CD4-positive, alpha-beta T cell treated with Interleukin-4 for 4 hours (primary cell): Measurements from ENCODE around the gene RGMB.

Source experiments
- DNase-seq: peaks from one replicate; pipeline ENCODE4 v3.0.0-alpha.2; 2020

Gene RGMB

DNA sequence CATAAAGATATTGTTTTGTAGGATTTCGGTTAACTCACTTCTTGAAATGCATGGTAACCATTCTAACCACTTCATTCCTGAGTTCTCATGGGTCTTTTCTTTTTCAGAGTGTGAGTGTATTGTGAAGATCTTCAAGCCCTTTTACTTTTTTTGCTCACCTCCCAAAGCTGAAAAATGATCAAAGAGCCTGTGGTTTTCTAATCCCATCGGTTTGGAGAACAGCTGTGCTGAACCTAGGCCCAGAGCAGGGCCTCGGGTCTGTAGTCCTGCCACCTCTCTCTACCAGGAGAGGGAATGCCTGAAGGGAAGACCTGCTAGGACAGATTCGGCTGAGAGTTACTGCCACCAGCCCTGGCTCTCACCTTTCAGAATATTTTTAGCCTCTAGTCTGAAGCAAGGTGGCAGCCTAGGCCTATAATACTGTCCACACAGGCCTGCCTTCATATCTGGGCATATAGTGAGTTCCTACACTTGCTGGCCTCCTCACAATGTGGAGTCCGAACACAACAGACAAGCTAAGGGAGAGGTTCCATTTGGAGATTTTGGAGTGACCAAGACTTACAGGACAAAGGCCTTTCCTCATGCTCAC, 13.8 kb downstream of the RGMB start:
- DNase-seq = no peak

DNA sequence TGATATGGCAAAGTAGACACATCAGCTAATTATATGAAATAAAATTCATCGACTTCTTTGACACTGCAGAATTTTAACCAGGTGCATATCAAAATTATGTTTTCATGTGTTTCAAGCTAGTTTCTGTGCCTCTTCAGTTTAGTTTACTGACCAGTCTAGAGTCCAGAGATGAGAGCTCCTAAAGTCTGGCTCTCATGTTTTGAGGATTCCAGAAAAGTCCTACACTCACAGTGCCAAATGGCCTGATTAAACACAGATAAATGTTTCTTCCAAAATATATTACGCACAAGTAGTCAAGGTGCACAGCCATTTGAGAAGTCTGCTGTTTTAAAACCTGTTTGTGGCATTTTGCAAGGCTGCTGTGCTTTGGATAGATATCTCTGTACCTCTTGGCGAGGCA, 15.6 kb downstream of the RGMB start:
- DNase-seq = no peak

DNA sequence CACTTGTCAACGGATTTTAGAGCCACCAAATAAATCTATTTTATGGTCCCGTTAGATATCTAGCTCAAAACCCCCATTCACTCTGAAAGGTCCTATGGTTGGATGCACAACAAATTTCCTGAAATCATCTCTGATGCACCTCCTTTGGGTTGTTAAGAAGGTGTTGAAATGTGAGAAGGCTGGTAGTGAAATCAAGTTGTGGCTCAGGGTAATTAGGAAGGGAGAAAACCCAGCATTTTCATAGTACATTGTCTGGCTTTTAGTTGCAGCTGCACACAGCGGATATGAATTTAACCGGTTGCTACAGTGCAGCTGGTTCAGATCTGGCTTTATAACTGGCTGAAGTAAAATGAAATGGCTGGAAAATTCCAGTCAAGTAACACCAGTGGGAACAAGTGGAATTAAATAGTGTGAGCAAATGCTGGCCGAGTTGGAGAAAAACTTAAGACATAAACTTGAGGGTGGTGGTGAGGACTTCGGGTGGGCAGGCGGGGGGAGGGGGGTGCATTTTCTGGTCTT, 17.6 kb downstream of the RGMB start:
- no peak for DNase-seq

DNA sequence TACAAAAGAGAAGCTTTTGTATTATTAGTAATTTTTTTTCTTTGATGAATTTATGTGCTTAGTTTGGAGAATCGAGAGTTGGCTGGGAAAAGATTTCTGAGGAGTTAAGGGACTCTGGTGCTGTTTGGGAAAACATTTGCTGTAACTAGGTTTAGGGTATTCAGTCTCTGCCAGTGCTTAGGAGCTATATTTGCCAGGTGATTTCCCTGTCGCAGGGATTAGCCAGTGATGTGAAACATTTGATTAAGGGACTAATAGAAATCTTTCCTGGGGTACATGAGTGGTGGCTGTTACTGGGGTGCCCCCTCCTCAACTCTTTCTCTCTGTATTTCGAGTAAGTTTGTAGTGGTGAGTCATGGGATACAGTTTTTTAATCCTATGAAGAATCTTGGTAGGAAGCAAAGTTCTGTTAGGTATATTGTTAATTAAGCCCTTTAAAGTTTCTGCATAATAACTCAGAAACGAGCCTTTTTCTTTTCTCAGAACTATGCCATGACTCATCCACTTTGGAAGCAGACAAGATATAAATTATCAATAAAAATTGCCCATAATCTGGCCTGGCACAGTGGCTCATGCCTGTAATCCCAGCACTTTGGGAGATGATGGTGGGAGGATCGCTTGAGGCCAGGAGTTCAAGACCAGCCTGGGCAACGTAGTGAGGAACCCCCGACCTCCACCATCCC, 18.6 kb downstream of the RGMB start:
- no peak for DNase-seq

DNA sequence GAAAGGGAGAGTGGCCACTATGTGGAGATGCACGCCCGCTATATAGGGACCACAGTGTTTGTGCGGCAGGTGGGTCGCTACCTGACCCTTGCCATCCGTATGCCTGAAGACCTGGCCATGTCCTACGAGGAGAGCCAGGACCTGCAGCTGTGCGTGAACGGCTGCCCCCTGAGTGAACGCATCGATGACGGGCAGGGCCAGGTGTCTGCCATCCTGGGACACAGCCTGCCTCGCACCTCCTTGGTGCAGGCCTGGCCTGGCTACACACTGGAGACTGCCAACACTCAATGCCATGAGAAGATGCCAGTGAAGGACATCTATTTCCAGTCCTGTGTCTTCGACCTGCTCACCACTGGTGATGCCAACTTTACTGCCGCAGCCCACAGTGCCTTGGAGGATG, 19.8 kb downstream of the RGMB start:
- no peak for DNase-seq

GRCh38 chr5:98794001-98794400, 20.5 kb downstream of the RGMB start:
- DNase-seq = no peak

- no peak for DNase-seq
Observed at GRCh38 chr5:98794414-98795080, 21.1 kb downstream of the RGMB start.

DNA sequence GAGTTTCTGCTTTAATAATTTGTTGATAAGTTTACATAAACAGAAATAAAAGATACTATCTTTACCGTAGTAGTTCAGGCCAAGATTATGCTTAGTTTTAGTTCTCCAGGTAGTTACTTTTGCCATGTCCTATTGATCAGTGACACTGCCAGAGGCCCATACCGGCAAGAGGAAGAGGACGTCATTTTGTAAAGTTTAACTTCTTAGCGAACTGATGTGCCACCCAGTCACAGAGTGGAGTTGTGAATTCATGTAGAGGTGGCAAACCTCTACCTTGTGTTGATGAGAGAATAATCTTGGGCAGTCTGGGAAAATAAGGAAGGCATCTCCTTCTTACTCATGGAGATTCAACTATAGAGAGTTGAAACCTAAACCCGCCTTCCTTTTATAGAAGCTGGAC, 21.8 kb downstream of the RGMB start:
- no peak for DNase-seq

DNA sequence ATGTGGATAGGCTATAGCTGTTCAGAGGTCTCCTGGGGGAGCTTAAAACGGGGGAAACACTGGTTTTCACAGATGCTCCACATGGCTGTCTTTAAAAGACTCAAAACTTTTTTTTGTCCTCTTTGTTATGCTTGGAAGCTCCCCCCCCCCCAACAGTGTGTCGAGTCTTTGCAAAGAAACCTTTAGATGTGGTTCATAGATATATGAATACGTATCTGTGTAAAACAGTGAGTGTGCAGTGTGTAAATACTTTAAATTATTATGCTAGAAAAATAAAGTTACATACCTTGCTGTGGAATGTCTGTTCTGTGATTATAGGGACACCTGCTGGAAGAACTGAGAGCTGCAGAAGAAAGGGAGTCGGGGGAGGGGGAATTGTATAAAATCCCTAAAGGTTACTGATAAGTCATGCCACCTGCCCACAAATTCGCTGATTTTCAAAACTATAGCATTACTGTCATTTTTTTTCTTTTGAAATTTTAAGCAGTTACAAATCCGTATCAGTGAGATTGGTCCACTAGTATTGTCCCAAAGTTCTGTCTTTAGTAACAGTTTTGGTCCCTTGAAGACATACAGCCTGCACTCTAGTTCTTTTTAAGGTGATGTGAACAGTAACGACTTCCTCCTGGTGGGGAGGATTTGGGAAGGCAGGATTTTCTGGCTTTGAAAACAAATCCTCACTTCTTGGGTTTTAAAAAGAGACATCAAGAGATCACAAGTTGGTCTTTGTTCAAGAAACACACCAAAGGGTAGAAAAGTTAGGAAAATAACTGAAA, 22.9 kb downstream of the RGMB start:
- DNase-seq = peak; percentile 61

DNA sequence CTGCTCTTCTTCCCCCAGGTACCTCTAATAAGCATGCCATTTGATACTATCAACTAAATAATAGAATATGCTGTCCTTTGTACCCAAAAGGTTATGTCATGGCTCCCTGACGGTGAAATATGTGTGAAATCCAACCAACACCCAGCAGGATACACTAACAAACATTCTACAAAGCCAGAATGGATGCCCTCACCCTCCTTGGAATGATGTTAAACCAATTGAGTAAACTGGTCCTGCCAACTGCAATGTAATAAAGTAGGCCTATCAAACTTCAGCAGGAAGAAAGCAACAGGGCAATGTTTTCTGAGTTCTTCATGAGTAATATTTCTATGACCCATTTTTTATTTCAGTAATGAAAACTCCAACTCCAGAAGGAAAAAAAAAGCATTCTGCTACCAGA, 24.9 kb downstream of the RGMB start:
- DNase-seq = no peak

GRCh38 chr5:98798847-98799246, 25.4 kb downstream of the RGMB start:
- DNase-seq = no peak

- no peak for DNase-seq
Observed at GRCh38 chr5:98804066-98804465, 30.6 kb downstream of the RGMB start.

- DNase-seq = no peak
Observed at GRCh38 chr5:98805070-98805469, 31.6 kb downstream of the RGMB start.

DNA sequence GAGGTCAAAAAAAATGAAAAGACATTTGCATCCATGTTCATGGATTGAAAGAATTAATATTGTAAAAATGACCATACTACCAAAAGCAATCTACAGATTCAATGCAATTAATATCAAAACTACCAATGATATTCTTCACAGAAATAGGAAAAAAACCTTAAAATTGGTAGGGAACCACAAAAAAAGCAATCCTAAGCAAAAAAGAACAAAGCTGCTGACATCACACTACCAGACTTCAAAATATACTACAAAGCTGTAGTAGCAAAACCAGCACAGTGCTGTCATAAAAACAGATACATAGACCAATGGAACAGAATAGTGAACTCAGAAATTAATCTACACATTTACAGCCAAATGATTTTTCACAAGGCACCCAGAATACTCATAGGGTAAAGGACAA, 34.3 kb downstream of the RGMB start:
- no peak for DNase-seq

GRCh38 chr5:98810206-98810605, 36.7 kb downstream of the RGMB start:
- no peak for DNase-seq

GRCh38 chr5:98813755-98814154, 40.3 kb downstream of the RGMB start:
- no peak for DNase-seq

DNA sequence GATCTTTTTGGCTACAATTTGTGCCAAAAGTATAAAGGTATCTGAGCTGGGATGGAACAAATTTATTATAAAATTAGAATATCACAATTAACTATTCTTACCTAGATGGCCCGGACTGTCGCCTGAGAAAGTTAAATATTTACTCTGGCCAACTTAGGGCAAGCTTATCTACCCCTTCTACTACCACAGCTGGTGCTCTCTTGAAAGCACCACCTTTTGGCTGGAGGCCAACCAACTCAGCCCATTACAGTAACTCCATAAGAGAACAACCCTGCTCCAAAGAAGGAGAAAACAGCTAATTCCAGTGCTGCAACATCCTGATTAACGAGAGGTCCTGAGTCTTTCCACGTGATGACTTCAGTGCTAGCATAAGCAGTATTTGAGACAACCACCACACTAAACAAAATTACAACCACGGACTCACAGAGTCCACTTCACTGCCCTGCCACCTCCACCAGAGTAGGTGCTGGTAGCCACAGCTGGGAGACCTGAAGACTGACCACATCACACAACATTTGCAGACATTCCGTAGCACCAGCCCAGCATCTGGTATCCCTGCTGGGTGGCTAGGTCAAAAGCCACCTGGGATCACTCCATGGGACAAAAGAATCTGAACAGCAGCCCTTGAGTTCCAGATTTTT, 43.2 kb downstream of the RGMB start:
- no peak for DNase-seq

GRCh38 chr5:98825582-98826375, 52.3 kb downstream of the RGMB start:
- DNase-seq = no peak

- peak; percentile 8 for DNase-seq
Observed at GRCh38 chr5:98827161-98827560, 53.7 kb downstream of the RGMB start.

DNA sequence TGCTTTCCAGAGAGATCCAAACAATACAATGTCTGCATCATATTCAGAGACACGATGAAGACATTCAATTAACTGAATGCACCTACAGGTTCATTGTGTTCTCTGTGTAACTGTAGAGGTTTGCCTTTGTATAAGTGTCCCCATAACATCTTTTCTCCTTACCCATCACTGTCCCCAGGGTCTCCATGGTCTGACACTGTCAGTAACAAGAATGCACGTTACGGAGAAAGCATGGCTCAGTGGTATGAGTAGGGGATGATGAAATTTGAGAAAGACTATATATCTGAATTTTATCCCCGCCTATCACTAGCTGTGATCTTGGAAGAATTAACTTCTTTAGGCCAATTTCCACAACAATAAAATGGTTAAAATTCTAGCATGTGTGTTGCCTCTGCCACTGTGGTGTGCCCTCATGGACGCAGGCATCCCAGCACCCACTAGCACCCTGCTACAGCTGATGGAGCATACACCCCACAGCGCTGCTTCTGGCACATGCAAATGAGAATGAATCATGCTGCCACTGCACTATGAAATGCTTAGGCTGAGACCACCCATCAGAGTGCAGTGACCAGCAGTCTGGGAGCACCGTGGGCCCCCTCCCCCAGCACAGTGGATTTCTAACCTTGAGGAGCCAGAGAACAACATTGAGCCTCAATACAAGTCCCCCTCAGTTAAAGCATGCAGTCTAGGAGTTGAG, 54.3 kb downstream of the RGMB start:
- DNase-seq = no peak

GRCh38 chr5:98836175-98836574, 62.7 kb downstream of the RGMB start:
- no peak for DNase-seq
